Thyroid gland (tissue), 4 donors: ENCODE results near the gene COA5.

ENCODE experiments used
- POLR2A ChIP-seq, 2 donors: fragments of 450-650 bp; IDR thresholded peaks; one replicate each; pipeline ENCODE4 v1.6.1; 2017; ENCODE audit warnings: antibody characterized with exemption in 2 of 2, mild to moderate bottlenecking in 2 of 2, moderate library complexity in 1 of 2
- TF ChIP-seq, protein P1 (sequence below), 6 experiments: fragments of 200-600 bp in 3 of 6; fragments of 450-650 bp in 3 of 6; sonication (generic) in 3 of 6; IDR thresholded peaks; one replicate each; pipeline ENCODE4 v1.5.1; 2016 to 2019; ENCODE audit warnings: antibody characterized with exemption in 6 of 6, mild to moderate bottlenecking in 2 of 6, inconsistent platforms in 1 of 6, moderate library complexity in 1 of 6

DNA sequence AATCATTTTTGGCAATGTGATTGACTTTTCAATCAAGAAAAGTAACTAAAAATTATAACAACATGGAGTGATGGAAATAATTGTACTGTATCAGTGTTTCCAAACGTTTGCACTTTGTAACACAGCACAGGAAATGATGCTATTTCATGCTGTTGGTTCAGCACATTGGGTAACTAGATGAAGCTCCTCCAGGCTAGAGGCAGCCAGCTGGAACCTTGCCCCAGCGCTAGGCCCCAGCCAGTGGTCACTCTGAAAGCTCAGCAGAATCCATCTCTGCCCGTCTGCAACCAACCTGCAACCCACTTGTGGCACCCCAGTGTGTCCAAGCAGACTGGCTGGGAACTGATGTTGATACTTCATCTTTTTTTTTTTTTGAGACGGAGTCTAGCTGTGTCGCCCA lies 15.3 kb upstream of the COA5 start:
- TF ChIP-seq, protein P1, sequence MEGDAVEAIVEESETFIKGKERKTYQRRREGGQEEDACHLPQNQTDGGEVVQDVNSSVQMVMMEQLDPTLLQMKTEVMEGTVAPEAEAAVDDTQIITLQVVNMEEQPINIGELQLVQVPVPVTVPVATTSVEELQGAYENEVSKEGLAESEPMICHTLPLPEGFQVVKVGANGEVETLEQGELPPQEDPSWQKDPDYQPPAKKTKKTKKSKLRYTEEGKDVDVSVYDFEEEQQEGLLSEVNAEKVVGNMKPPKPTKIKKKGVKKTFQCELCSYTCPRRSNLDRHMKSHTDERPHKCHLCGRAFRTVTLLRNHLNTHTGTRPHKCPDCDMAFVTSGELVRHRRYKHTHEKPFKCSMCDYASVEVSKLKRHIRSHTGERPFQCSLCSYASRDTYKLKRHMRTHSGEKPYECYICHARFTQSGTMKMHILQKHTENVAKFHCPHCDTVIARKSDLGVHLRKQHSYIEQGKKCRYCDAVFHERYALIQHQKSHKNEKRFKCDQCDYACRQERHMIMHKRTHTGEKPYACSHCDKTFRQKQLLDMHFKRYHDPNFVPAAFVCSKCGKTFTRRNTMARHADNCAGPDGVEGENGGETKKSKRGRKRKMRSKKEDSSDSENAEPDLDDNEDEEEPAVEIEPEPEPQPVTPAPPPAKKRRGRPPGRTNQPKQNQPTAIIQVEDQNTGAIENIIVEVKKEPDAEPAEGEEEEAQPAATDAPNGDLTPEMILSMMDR (IDR thresholded peaks at IDR 0.05): no peak
- TF ChIP-seq POLR2A (IDR thresholded peaks at IDR 0.05): no peak
